Activated CD8-positive, alpha-beta memory T cell treated with anti-CD3 and anti-CD28 coated beads, Interleukin-2, amount 50 U/mL, for 1 hour (primary cell): ENCODE results near the gene PGAM5.
"Not testable (repeated sequence)": the region's sequence is repeated elsewhere in the genome, so short reads cannot be mapped to it uniquely, and the experiment has no call there.

ENCODE experiments used
- DNase-seq: peaks from one replicate; pipeline ENCODE4 v3.0.0-alpha.2; 2020; ENCODE audit errors: extremely low read depth

PGAM5 gene

DNA sequence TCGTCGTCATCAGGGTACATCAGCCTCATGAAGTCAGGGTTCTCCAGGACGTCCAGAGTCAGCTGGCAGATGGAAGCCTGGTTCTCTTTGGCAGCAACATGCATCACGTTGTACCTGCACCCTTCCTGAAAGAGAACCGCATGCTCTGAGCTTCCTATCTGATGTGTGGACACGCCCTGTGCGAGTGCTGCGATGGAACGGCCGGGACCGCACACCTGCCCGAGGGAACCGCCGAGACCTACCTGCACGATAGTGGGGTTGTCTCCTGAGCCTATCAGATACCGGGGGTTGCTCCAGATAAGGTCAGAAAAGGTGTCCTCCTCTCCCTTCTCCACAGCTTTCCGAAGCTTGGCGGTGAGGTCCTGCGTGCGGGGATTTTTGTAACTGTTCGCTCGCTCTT lies 37.3 kb downstream of the PGAM5 start:
- no peak for DNase-seq

DNA sequence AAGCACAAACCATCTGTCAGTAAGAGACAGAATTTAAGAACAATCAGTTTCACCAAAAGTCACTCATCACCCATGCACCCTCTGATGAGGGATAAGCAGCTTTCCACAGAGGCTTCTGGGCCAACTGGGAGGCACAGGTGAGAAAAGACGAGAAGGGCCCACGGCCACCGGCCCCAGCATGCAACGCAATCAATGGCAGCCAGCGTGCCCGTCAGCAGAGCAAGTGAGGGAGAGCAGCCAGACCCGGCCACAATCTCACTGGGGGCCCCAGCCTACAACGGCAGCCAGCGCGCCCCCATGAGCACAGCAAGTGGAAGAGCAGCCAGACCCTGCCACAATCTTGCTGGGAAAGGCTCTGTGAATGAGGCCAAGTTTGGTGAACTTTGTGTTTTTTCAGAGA lies 37.7 kb downstream of the PGAM5 start:
- no peak for DNase-seq

GRCh38 chr12:132753670-132754069 lies 43.0 kb downstream of the PGAM5 start:
- not testable (repeated sequence) for DNase-seq

- DNase-seq, result no peak
Observed at GRCh38 chr12:132754160-132754932, 43.7 kb downstream of the PGAM5 start.

DNA sequence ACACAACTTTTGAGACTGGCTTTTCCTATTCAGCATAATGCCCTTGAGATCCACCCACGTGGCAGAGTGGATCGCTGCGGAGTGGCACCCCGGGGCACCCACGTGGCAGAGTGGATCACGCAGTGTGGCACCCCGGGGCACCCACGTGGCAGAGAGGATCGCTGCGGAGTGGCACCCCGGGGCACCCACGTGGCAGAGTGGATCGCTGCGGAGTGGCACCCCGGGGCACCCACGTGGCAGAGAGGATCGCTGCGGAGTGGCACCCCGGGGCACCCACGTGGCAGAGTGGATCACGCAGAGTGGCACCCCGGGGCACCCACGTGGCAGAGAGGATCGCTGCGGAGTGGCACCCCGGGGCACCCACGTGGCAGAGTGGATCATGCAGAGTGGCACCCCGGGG lies 48.2 kb downstream of the PGAM5 start:
- not testable (repeated sequence) for DNase-seq

DNA sequence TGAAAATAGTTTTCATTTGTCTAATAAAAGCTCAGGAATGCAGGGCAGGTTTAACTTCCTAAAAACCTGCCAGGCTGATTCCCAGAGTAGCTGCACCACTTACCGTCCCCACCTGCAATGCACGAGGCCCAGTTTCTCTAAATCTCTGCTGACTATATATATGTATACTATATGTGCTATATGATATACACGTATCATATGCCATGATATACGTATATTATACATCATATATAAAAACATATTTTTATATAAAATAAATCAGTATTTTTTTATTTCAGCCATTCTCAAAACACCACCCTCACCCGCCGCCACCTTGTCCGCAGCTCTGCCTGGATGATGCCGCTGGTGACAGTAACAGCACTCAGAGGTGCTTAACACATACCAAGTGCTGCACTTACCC lies 48.7 kb downstream of the PGAM5 start:
- no peak for DNase-seq

- DNase-seq, result peak; percentile 55
Observed at GRCh38 chr12:132761032-132761920, 50.6 kb downstream of the PGAM5 start, which contains the start of gene ANKLE2. ANKLE2 (minus strand) TSS chr12:132761832; CDS start chr12:132761798, 34 bp downstream.

GRCh38 chr12:132761921-132762583 lies 51.4 kb downstream of the PGAM5 start:
- peak; percentile 46 for DNase-seq

DNA sequence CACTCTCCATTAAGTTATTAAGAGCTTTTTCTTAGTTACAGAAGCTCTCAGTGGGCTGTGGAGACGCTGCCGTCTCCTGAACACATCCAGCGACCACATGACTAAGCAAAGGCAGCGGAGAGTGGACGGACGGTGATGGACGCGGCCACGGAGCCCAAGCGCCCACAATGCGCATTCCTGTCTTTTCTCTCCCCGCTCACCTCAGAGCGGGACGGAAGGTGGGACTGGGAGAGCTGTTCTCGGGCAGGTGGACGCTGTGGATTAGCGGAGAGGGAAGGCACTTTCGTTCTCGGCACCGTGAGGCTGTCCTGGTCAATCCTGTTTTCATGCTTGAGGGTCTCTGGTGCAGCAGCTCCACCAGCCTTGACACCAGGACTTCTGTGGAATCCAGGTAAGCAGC lies 53.6 kb downstream of the PGAM5 start:
- DNase-seq, result no peak

DNA sequence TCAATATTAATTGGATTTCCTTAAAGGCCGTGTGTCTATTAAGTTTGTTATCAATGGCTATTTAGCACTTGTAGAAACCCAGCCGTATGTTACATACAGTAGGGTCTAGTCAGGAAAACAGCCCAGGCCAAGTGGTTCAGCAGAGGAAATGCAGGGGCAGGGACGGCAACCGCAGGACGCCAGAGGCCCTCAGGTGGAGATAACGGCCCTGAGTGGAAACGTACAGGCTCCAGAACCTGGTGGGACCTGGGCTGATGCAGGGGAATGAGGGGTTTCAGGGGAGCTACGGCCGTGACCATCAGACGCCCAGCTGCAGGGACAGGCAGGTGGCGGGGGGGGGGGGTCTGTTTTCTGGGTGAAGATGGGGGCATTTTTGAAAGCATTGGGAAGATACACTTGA lies 54.7 kb downstream of the PGAM5 start:
- DNase-seq, result no peak

DNA sequence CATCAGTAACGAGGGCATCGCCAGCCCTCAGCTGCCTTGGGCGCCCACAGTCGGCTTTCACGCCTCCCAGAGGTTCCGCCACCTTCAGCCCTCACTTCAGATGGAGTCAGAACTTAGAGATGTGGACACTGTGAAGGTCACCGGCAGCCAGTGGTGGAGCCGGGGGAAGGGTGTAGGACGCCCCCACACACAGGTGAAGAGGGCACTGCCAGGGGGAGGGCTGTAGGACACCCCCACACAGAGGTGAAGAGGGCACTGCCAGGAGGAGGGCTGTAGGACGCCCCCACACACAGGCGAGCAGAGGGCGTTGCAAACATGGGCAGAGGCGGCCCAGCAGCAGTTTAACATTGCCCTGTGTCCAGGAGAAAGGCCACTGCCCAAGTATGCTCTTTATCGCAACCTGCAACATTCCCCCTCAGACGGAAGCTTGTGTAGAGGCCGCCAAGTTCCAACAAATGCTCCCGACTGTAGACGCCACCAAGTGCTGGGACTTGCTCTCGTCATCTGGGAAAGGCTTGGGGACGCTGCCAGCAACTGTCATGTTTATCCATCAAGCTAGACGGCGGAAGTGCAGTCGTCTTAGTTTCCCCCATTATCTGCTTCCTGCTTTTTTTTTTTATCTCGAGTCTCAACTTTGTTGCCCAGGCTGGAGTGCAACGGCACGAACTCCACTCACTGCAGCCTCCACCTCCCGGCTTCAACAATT lies 55.9 kb downstream of the PGAM5 start:
- no peak for DNase-seq

GRCh38 chr12:132771126-132771838 lies 60.6 kb downstream of the PGAM5 start:
- peak; percentile 23 for DNase-seq
